ENCODE results near the gene MACROD2. TPM values are rescaled to one million over a fixed set of nuclear protein-coding genes. Genes with fewer than 3 reads are reported as not detected.

Gene MACROD2
- total and polyA plus RNA-seq, 4 donors, result 0.66 to 10.5 (median 3.3) TPM

DNA sequence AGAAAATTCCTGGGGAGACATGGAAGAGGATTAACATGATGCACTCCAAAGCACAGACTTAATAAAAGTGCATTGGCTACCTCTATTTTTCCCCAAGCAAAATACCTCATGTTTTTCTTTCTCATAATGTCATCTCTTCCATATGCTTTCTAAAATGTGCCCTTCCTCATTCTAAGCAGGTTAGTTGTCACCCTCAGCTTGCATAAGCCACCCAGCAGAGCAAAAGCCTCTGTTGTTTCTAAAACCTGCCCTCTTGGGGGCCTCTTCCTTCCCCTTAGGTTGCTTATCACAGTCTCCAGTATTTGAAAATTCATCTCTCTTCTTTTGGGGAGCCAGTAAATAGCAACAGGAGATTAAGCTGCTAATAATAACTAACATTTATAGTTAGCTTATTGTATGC is 525.7 kb downstream of the MACROD2 start:
- Histone ChIP-seq H3K27me3 (ENCODE audit: control insufficient read depth in 4 of 4, insufficient read depth in 4 of 4, low read length in 3 of 4) (no peaks in the 10 kb centered on the region), H3K4me3 (ENCODE audit: low read depth in 1 of 3, low read length in 3 of 3) (no peak overlapping the region), H3K4me1 (ENCODE audit: control insufficient read depth in 4 of 4, insufficient read depth in 4 of 4, low read length in 3 of 4) (no peaks in the 10 kb centered on the region), H3K27ac (ENCODE audit: low read depth in 1 of 2, low read length in 2 of 2) (no peak overlapping the region), H3K9ac (ENCODE audit: low read depth in 1 of 2, low read length in 2 of 2) (no peak overlapping the region), H3K9me3 (ENCODE audit: control insufficient read depth in 4 of 4, low read length in 3 of 4) (no peaks in the 10 kb centered on the region), H3K36me3 (ENCODE audit: control insufficient read depth in 4 of 4, insufficient read depth in 3 of 4, low read depth in 1 of 4, low read length in 3 of 4) (no peaks in the 10 kb centered on the region)
- DNase-seq (ENCODE audit: low spot score), result no peak
- TF ChIP-seq FOXA1 (IDR thresholded peaks at IDR 0.05) (no peak), REST (IDR thresholded peaks at IDR 0.05) (no peak), EGR1 (IDR thresholded peaks at IDR 0.05; ENCODE audit: low read depth in 2 of 2) (no peak), ZBTB33 (IDR thresholded peaks at IDR 0.05) (no peak), SP1 (IDR thresholded peaks at IDR 0.05) (no peak), FOXA2 (IDR thresholded peaks at IDR 0.05) (no peak), GABPA (IDR thresholded peaks at IDR 0.05 in 1 of 2, conservative IDR thresholded peaks at IDR 0.05 in 1 of 2) (no peak), NR2F2 (IDR thresholded peaks at IDR 0.05) (no peak)
- TF ChIP-seq, protein P1, sequence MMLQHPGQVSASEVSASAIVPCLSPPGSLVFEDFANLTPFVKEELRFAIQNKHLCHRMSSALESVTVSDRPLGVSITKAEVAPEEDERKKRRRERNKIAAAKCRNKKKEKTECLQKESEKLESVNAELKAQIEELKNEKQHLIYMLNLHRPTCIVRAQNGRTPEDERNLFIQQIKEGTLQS (IDR thresholded peaks at IDR 0.05), result no peak

GRCh38 chr20:14521436-14521835 is 526.1 kb downstream of the MACROD2 start:
- H3K9ac ChIP-seq (ENCODE audit: low read depth in 1 of 2, low read length in 2 of 2), result no peak overlapping the region
- H3K4me1 ChIP-seq (ENCODE audit: control insufficient read depth in 4 of 4, insufficient read depth in 4 of 4, low read length in 3 of 4), result no peaks in the 10 kb centered on the region
- H3K9me3 ChIP-seq (ENCODE audit: control insufficient read depth in 4 of 4, low read length in 3 of 4), result no peaks in the 10 kb centered on the region
- H3K36me3 ChIP-seq (ENCODE audit: control insufficient read depth in 4 of 4, insufficient read depth in 3 of 4, low read depth in 1 of 4, low read length in 3 of 4), result no peaks in the 10 kb centered on the region
- no peak for TF ChIP-seq JUND (IDR thresholded peaks at IDR 0.05)
- no peak for TF ChIP-seq HNF4G (IDR thresholded peaks at IDR 0.05)
- no peak for TF ChIP-seq EGR1 (IDR thresholded peaks at IDR 0.05; ENCODE audit: low read depth in 2 of 2)
- TF ChIP-seq YY1 (IDR thresholded peaks at IDR 0.05), result no peak
- TF ChIP-seq, protein P1 (IDR thresholded peaks at IDR 0.05), result no peak
- no peak for TF ChIP-seq FOXA1 (IDR thresholded peaks at IDR 0.05)
- TF ChIP-seq SP1 (IDR thresholded peaks at IDR 0.05), result no peak
- no peak for TF ChIP-seq HNF4A (conservative IDR thresholded peaks at IDR 0.05)
- no peak for TF ChIP-seq ZBTB33 (IDR thresholded peaks at IDR 0.05)
- no peak for TF ChIP-seq CTCF (IDR thresholded peaks at IDR 0.05; ENCODE audit: low read depth, low read length, missing input control)
- TF ChIP-seq RXRA (IDR thresholded peaks at IDR 0.05), result no peak
- no peak for TF ChIP-seq FOXA2 (IDR thresholded peaks at IDR 0.05)
- no peak for TF ChIP-seq TAF1 (conservative IDR thresholded peaks at IDR 0.05)
- TF ChIP-seq RAD21 (IDR thresholded peaks at IDR 0.05), result no peak
- TF ChIP-seq NR2F2 (IDR thresholded peaks at IDR 0.05), result no peak
- no peak for TF ChIP-seq MAX (IDR thresholded peaks at IDR 0.05)
- no peak for TF ChIP-seq REST (IDR thresholded peaks at IDR 0.05)
- TF ChIP-seq GABPA (IDR thresholded peaks at IDR 0.05 in 1 of 2, conservative IDR thresholded peaks at IDR 0.05 in 1 of 2), result no peak
- no peak for DNase-seq (ENCODE audit: low spot score)
- 87% methylated on average over 1 of the region's 1 CpG for WGBS
- no peak overlapping the region for H3K27ac ChIP-seq (ENCODE audit: low read depth in 1 of 2, low read length in 2 of 2)
- no peak overlapping the region for H3K4me3 ChIP-seq (ENCODE audit: low read depth in 1 of 3, low read length in 3 of 3)
- no peaks in the 10 kb centered on the region for H3K27me3 ChIP-seq (ENCODE audit: control insufficient read depth in 4 of 4, insufficient read depth in 4 of 4, low read length in 3 of 4)

Measured in liver (tissue), 9 donors.